HepG2 (cell line): ENCODE measurements around the gene OGFR. TPM values are rescaled to one million over a fixed set of nuclear protein-coding genes. Genes with fewer than 3 reads are reported as not detected.

Experiments
- ATAC-seq: fragments of 200-7000 bp; cut with Tn5 transposase; 3 replicates; pipeline ENCODE4 v1.9.1; 2020; ENCODE audit warnings: mild to moderate bottlenecking, moderate library complexity
- BruUV-seq: library from RNA; stranded (reverse); fragments of 400-500 nt; replicated peaks from 2 replicates; lab custom pipeline; 2021; lab: Mats Ljungman, UMichigan
- CTCF ChIA-PET: fragments of 300-600 bp; formaldehyde crosslinking; extraction: SDS; loops from one replicate; lab custom pipeline; 2021; ENCODE audit warnings: low total read pairs, inconsistent platforms, low intra/inter-chr PET ratio; lab: Yijun Ruan, JAX
- POLR2A ChIA-PET: fragments of 350-600 bp; sonication (Branson Sonifier 250); formaldehyde crosslinking; loops from one replicate; lab custom pipeline; 2020; ENCODE audit warnings: antibody characterized with exemption, inconsistent platforms; lab: Yijun Ruan, JAX
- DNase-seq: peaks from one replicate; pipeline ENCODE4 v3.0.0-alpha.2; 2015; ENCODE audit warnings: low spot score
- FAIRE-seq: peaks from 3 replicates; lab custom pipeline; 2011; peaks lifted over from hg19 to GRCh38; lab: Jason Lieb, UNC
- H2AFZ ChIP-seq: one replicate; pipeline ENCODE4 v1.6.1; 2011; ENCODE audit warnings: low read length, inconsistent platforms
- H3K27ac ChIP-seq: fragments of 300-600 bp; 3 replicates; pipeline ENCODE4 v1.8.0; 2011; ENCODE audit warnings: mixed run types, mild to moderate bottlenecking, mixed read lengths, low read length, inconsistent platforms; ENCODE audit not compliant: insufficient read depth; ENCODE audit errors: extremely low read length
- H3K27me3 ChIP-seq, 2 experiments: fragments of 200-600 bp in 1 of 2; 2 replicates in 1 of 2; 3 replicates in 1 of 2; pipeline versions ENCODE4 v1.6.0 to v1.8.0; 2011; ENCODE audit warnings: low read length in 2 of 2, mild to moderate bottlenecking in 2 of 2, moderate library complexity in 2 of 2, inconsistent platforms in 1 of 2; ENCODE audit not compliant: insufficient read depth in 2 of 2, control insufficient read depth in 1 of 2
- H3K36me3 ChIP-seq, 2 experiments: fragments of 200-600 bp in 1 of 2; replicated peaks in 1 of 2; 2 replicates in 1 of 2; 3 replicates in 1 of 2; pipeline versions ENCODE4 v1.5.1 to v1.8.0; 2011; ENCODE audit warnings: low read length in 2 of 2, inconsistent platforms in 1 of 2; ENCODE audit not compliant: insufficient read depth in 2 of 2, control insufficient read depth in 1 of 2
- H3K4me1 ChIP-seq: 2 replicates; pipeline ENCODE4 v1.5.1; 2012; ENCODE audit warnings: low read length, inconsistent platforms; ENCODE audit not compliant: insufficient read depth
- H3K4me2 ChIP-seq: 2 replicates; pipeline ENCODE4 v1.6.0; 2011; ENCODE audit warnings: low read depth, low read length, inconsistent platforms
- H3K4me3 ChIP-seq, 3 experiments: fragments of 200-600 bp in 1 of 3; sonication (generic), shearing (Covaris generic) in 1 of 3; replicated peaks in 1 of 3; 2 replicates each; pipeline ENCODE4 v1.5.1; 2011 to 2016; ENCODE audit warnings: low read length in 3 of 3, inconsistent platforms in 2 of 3, low read depth in 2 of 3, mild to moderate bottlenecking in 2 of 3, control low read depth in 1 of 3, mixed read lengths in 1 of 3; ENCODE audit not compliant: insufficient read depth in 1 of 3
- H3K79me2 ChIP-seq: one replicate; pipeline ENCODE4 v1.6.1; 2011; ENCODE audit warnings: low read length, inconsistent platforms; ENCODE audit not compliant: insufficient read depth
- H3K9ac ChIP-seq: 2 replicates; pipeline ENCODE4 v1.6.0; 2011; ENCODE audit warnings: mild to moderate bottlenecking, low read depth, low read length, inconsistent platforms; ENCODE audit not compliant: insufficient read depth
- H3K9me3 ChIP-seq: 2 replicates; pipeline ENCODE4 v1.5.1; 2012; ENCODE audit warnings: mild to moderate bottlenecking, low read length
- H4K20me1 ChIP-seq: 2 replicates; pipeline ENCODE4 v1.6.0; 2011; ENCODE audit warnings: inconsistent platforms, mild to moderate bottlenecking, low read length, moderate library complexity; ENCODE audit not compliant: insufficient read depth
- KLF6 ChIP-seq: IDR thresholded peaks from 2 replicates; pipeline ENCODE4 v1.8.0; 2016; ENCODE audit warnings: missing biosample characterization, missing genetic modification reagents
- PCBP1 ChIP-seq: fragments of 200-400 bp; formaldehyde crosslinking; IDR thresholded peaks from 2 replicates; pipeline ENCODE4 v1.6.1; 2017; ENCODE audit warnings: mild to moderate bottlenecking, low read depth, low read length, borderline replicate concordance
- PRDM4 ChIP-seq: sonication (generic); formaldehyde crosslinking; IDR thresholded peaks from 2 replicates; pipeline ENCODE4 v1.9.0; 2021; ENCODE audit warnings: missing genetic modification reagents, borderline replicate concordance
- SATB2 ChIP-seq: sonication (generic); formaldehyde crosslinking; IDR thresholded peaks from 2 replicates; pipeline ENCODE4 v1.5.0; 2020; ENCODE audit warnings: missing genetic modification reagents
- SRF ChIP-seq: IDR thresholded peaks from 2 replicates; pipeline ENCODE4 v1.6.1; 2011; ENCODE audit warnings: mild to moderate bottlenecking, low read depth, low read length, moderate library complexity
- TCF7L2 ChIP-seq: IDR thresholded peaks from 2 replicates; pipeline ENCODE4 v1.6.1; 2011; ENCODE audit warnings: mild to moderate bottlenecking, low read depth, low read length, moderate library complexity
- XBP1 ChIP-seq: sonication (generic); formaldehyde crosslinking; IDR thresholded peaks from 2 replicates; pipeline ENCODE4 v1.5.0; 2020; ENCODE audit warnings: missing genetic modification reagents
- ZC3H13 ChIP-seq: sonication (generic); formaldehyde crosslinking; IDR thresholded peaks from 2 replicates; pipeline ENCODE4 v1.8.1; 2023; ENCODE audit warnings: mild to moderate bottlenecking, missing genetic modification reagents, moderate library complexity
- ZFP36 ChIP-seq: fragments of 150-350 bp; IDR thresholded peaks from 2 replicates; pipeline ENCODE4 v1.6.1; 2018; ENCODE audit warnings: borderline replicate concordance, low read length, low read depth; ENCODE audit not compliant: partially characterized antibody
- ZFP82 ChIP-seq: sonication (generic); formaldehyde crosslinking; IDR thresholded peaks from 2 replicates; pipeline ENCODE4 v1.5.1; 2020; ENCODE audit warnings: mild to moderate bottlenecking, missing genetic modification reagents, borderline replicate concordance
- ZNF230 ChIP-seq: sonication (generic); formaldehyde crosslinking; IDR thresholded peaks from 2 replicates; pipeline ENCODE4 v1.4.0; 2020; ENCODE audit warnings: mild to moderate bottlenecking, missing genetic modification reagents
- ZNF275 ChIP-seq: sonication (generic); formaldehyde crosslinking; IDR thresholded peaks from 2 replicates; pipeline ENCODE4 v1.8.0; 2022; ENCODE audit warnings: missing genetic modification reagents, mild to moderate bottlenecking, inconsistent platforms, borderline replicate concordance
- ZNF451 ChIP-seq: sonication (generic); formaldehyde crosslinking; IDR thresholded peaks from 2 replicates; pipeline ENCODE4 v1.5.0; 2020; ENCODE audit warnings: mild to moderate bottlenecking, missing genetic modification reagents
- ZNF704 ChIP-seq: sonication (generic); formaldehyde crosslinking; IDR thresholded peaks from 2 replicates; pipeline ENCODE4 v1.8.1; 2023; ENCODE audit warnings: mild to moderate bottlenecking, inconsistent platforms, moderate library complexity, missing genetic modification reagents, borderline replicate concordance
- ZNF749 ChIP-seq: sonication (generic); formaldehyde crosslinking; IDR thresholded peaks from 2 replicates; pipeline ENCODE4 v1.8.0; 2022; ENCODE audit warnings: mild to moderate bottlenecking, missing genetic modification reagents, moderate library complexity, borderline replicate concordance
- ZNF878 ChIP-seq: sonication (generic); formaldehyde crosslinking; IDR thresholded peaks from 2 replicates; pipeline ENCODE4 v1.8.1; 2023; ENCODE audit warnings: mild to moderate bottlenecking, missing genetic modification reagents, moderate library complexity
- WGBS: methylation state at CpG from one replicate; pipeline ENCODE4 v1.1.6; 2017; ENCODE audit warnings: low lambda C conversion rate; 5-methylcytosine and 5-hydroxymethylcytosine counted together
- in situ Hi-C: cut with HindIII; loops from 2 replicates; pipeline ENCODE4 v1.10.0; 2017; ENCODE audit warnings: low pct_unique_long_range_greater_than_20kb; ENCODE audit not compliant: extremely low pct_ligation_motif_present
- intact Hi-C: fragments of 100-400 bp; cut with micrococcal nuclease; formaldehyde crosslinking; loops from one replicate; pipeline ENCODE4 v1.10.0; 2022; ENCODE audit not compliant: unreplicated experiment
- polyA plus RNA-seq, 8 experiments: library from polyadenylated mRNA; depleted of rRNA in 3 of 8; stranded (reverse) in 7 of 8; unstranded in 1 of 8; fragments of >200 nt; fragmentation: Illumina TruSeq in 4 of 8; extraction: Trizol in 4 of 8; gene quantifications; 2 replicates each; pipeline versions ENCODE4 v1.2.1 to v1.2.3, GENCODE V29; 2011 to 2016; ENCODE audit warnings: low read depth in 4 of 8, missing spikeins in 1 of 8, mixed read lengths in 1 of 8; ENCODE audit not compliant: insufficient read depth in 1 of 8
- total RNA-seq, 5 experiments: library from RNA; depleted of rRNA; stranded (reverse); fragments of >200 nt; fragmentation: Illumina TruSeq; extraction: Trizol; gene quantifications; 2 replicates each; pipeline ENCODE4 v1.2.3, GENCODE V29; 2016; ENCODE audit warnings: low read depth in 1 of 5

OGFR gene
- total and polyA plus RNA-seq, 2 of the 13 experiments (the other 11 are each of a cell fraction or from before 2014, with no cell fraction given) = 47.7 to 81.8 TPM

- no peak for TF ChIP-seq XBP1 (CRISPR knock-in tag)
- peak; percentile 23; the same call in 1 of the 2 replicates for TF ChIP-seq ZNF704 (CRISPR knock-in tag)
- 0 out of 2 replicates have a peak, but pooled peaks have one; percentile 93 for TF ChIP-seq PCBP1
- TF ChIP-seq TCF7L2 = no peak
Measured at GRCh38 chr20:62805711-62806382, 1.2 kb downstream of the OGFR start (continued).

- in situ Hi-C loops (no loop called here), intact Hi-C loops (loop anchor here (1.0 to 5.0 kb wide), 4 partner anchors 12 to 184 kb away; no protein-coding TSS in a partner anchor)
- Histone ChIP-seq H4K20me1 (peaks cover 15% of the 10 kb centered on the region; the same call in 1 of the 2 replicates), H3K4me2 (peak overlapping the region; percentile 89), H3K9ac (peak overlapping the region; percentile 88), H3K79me2 (peaks cover 24% of the 10 kb centered on the region), H3K27me3 (no peaks in the 10 kb centered on the region), H3K9me3 (no peaks in the 10 kb centered on the region), H3K4me1 (peaks cover 48% of the 10 kb centered on the region), H3K4me3 (peak overlapping the region; percentile 82 to 100 (median 96)), H2AFZ (no peak overlapping the region), H3K27ac (peak overlapping the region; percentile 89), H3K36me3 (peaks cover 36 to 47% of the 10 kb centered on the region in 2 experiments)
- WGBS = 51% methylated on average over 11 of the region's 11 CpGs
- DNase-seq (no peak), FAIRE-seq (no peak), ATAC-seq (no peak)
- CTCF ChIA-PET = interaction anchor here (1.5 kb wide), 1 partner anchor 15 kb away, joined by 5 read pairs; no protein-coding TSS in a partner anchor
- TSS peak; percentile 60 for BruUV-seq
- POLR2A ChIA-PET = interaction anchor here (1.1 to 6.6 kb wide), 8 partner anchors 9 to 183 kb away, joined by 3 to 110 read pairs (median 10); partner anchors contain the start of genes COL9A3 and MRGBP
- no peak for TF ChIP-seq SRF
- TF ChIP-seq ZFP82 = no peak
- TF ChIP-seq PRDM4 (CRISPR knock-in tag) = no peak
- 0 out of 2 replicates have a peak, but pooled peaks have one; percentile 5 for TF ChIP-seq ZNF230
- peak; percentile 84 for TF ChIP-seq ZC3H13 (CRISPR knock-in tag)
- no peak for TF ChIP-seq ZNF451
- no peak for TF ChIP-seq KLF6 (CRISPR knock-in tag)
- no peak for TF ChIP-seq ZNF878 (CRISPR knock-in tag)
- TF ChIP-seq ZFP36 = no peak
- TF ChIP-seq ZNF749 (CRISPR knock-in tag) = no peak
- TF ChIP-seq ZNF275 = no peak
- no peak for TF ChIP-seq SATB2 (CRISPR knock-in tag)
Measured at GRCh38 chr20:62806383-62807050, 1.9 kb downstream of the OGFR start.
